ENCODE results near the gene HIPK2.

Gene HIPK2

DNA sequence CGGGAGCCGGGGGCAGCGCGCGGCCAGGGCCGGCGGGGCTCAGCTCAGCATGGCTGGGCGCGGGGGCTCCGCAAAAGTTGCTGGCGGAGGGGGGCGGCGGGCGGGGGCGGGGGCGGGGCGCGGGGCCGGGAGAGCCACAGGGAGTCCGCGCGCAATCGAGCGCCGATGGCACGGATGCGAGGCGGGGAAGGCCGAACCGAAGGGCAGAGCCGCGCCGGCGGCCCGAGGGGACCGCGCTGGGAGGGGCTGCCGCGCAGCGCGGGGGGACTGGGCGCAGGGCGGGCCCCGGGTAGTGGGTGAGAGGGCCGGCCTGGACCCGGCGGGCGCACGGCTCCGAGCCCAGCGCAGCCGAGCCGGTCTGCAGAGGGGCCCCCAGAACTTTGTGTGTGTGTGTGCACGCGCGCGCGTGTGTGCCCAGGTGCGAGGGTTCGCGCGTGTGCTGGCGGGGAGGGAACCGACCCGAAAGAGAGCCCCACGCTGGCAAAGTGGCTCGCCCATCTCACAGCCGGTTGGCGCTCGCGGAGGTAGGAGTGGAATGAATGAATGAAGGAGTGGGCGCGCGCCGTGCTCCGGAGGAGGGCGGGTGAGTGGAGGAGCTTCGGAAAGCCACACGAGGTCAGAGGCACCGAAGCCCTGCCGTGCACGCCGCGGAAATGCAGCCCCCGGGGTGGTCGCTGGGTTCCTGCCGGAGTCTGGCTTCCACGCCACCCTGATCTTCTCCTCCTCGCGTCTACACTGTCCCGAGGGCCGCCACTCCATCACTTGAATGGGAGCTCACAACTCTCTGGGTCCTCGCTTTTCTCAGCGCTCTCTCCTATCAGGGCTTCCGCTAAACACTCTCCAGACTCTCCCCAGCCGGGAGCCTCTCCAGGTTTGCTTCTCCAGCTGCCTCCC, at the start of gene HIPK2:
HIPK2 (minus strand) TSS at position 51 of the 894 bp plus-strand sequence. CDS start 375 bp downstream, outside the sequence.
- DNase-seq = peak; percentile 19 to 41

DNA sequence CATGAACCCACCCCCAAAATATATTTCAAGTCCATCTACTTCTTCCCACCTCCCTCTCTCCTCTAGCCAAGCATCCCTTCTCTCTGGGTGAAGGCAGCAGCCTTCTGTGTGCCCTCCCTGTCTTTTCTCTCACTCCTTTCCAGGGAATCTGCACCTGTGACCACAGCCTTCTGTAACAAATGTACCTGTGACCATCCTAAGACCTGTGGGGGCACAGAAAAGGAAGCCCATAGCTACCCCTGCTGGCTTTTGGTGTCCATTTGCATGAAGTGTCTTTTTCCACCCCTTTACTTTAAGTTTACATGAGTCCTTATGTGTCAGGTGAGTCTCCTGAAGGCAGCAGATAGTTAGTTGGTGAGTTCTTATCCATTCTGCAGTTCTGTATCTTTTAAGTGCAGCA, 49.2 kb upstream of the HIPK2 start:
- DNase-seq = no peak

DNA sequence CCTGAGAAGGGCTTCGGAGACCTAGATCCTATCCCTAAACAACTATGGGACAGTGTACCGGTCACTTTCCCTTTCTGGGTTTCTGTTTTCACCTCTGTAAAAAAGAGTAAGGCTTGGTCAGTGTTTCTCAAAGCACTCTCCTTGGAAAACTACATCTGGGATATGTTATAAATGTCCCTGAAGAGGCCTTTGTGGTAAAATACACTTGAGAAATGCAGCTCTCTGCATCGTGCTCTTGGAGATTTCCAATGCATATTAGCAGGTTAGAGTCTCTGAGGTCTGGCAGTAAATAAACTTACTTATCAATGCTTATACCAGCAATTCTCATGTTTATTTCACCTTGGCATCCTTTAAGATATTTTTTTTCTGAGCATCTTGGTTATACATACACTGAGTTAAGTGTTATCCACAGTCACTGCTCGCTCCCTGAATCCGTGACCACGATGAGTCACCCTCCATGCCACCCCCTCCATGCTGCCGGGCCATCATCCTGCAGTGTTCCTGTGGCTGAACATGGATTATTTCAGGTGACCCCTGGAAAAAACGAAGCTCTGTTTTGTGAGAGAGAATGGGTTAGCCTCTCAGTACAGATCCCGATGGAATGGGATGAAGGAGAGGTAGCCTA, 48.0 kb upstream of the HIPK2 start:
- DNase-seq = no peak

DNA sequence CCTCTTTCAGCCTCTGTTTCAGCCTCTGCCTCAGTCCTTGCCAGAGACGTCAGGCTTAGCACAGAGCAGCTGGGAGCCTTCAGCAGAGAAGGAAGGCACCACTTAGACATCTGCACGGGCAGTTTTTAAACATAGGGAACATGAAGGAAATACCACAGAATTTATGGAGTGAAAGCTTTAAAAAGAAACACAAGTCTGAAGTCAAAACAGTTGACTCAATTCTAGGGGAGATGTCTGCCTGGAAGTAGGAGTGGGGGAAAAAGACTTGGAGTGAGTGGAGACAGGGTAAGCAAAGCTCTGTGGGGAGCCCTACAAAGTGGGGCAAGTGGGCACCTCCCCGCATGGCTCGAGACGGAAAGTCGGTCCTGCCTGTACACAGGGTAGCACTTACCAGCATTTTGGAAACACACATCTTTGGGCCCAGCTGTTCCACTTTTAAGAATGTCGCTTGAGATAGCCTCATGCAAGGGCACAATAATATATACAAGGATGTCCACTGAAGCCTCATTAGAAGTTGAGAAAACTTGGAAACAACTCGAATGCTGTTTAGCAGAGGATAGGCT, 46.2 kb upstream of the HIPK2 start:
- no peak for DNase-seq

DNA sequence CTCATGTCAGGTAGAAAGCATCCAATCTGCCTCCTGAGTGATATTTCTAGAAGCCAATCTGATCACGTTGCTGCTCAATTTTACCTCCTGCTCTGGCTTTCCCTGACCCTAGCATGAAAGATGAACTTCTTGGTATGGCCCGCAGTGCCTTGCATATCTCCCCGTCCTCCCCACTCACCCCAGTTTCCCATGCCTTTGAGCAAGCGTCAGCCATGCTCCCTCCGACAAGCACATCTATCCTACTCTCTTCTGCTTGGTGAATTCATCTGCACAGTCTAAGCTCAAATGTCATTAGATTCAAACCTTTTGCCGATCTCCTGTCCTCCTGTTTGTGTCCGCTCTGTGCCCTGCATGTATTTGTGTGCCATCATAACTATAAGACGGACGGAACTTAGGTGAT, 45.1 kb upstream of the HIPK2 start:
- no peak for DNase-seq

DNA sequence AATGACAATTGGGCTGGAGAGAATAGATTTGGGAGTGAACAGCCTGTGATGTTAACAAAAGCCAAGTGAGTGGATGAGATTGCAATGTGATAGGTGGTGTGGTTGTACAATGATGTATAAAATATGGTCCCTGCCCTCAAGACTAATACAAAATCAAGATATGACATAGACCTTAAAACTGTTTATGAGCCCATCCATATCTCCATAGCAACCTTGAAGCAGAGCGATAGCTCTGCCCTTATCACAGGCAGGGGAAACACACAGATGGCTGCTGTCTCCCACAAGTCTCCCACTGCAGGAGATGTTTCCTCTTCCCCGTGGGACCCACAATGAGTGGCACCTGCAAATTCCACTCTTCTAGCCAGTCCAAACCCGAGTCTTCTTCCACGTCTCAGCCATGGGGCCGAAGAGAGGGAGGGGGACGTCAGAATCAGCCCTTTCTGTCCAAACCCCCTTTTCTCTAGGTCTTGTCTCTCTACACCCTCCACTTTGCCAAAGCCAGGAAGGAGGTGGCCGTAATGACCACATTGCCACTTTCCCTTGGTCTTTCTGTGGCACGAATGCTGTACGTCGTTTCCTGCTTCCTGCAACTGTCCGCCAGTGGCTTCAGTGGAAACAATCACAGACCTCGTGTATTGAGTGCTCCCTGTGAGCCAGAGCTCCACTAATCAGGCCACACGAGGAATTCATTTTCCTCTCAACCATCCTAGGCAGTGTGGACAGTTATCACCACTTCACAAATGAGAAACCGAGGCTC, 43.7 kb upstream of the HIPK2 start:
- no peak for DNase-seq

DNA sequence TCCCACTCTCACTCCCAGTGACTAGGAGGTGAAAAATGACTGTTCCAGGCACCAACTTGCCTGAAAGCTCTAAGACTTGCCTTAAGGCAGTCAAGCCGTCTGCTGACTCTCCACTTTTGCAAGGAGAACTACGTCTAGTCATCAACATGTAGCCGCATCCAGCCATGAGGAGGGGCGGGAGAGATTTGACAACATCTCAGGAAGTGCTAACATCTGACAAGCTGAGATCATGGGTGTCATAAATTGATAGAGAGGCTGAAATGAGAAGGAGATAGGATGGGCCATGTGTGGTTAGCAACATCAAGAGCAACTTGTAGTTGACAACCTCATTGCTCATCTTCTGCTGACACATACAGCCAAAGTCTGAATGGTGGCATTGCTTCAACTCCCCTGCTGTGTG, 42.3 kb upstream of the HIPK2 start:
- DNase-seq = no peak

DNA sequence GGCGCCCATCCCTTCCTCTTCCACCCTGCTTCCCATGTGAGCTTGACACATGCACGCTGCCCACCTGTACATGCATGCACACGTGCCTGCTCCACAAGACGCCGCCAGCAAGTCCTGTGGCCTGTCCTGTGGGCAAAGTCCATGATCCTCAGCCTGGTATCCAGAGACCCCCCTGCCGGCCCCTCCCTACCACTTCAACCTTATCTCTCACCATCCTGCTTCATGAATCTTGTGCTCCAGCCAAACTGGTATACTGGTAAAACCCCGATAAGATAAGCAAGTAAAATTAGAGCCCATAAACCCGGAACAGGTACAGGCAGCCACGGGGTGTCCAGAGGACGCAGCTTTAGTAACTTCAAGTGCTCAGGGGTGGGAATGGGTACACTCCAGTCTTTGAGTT, 39.5 kb upstream of the HIPK2 start:
- no peak for DNase-seq

DNA sequence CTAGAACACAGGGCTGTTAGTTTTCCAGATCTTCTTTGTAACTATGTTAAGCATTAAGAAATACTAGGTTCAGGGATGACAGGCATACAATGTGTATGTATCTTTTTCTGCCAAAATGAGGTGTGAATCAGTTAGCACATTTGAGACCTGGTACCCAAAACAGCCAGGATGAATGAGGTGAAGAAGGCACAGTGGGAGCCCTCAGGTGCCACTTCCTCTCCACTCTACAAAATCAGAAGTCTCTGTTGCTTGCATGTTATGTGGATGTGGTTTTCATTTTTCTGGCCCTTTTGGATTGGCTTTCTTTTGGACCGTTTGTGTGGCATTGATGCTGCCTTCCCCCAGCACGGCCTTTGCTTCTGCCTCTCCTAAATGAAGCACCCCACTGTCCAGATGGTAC, 35.9 kb upstream of the HIPK2 start:
- no peak for DNase-seq

DNA sequence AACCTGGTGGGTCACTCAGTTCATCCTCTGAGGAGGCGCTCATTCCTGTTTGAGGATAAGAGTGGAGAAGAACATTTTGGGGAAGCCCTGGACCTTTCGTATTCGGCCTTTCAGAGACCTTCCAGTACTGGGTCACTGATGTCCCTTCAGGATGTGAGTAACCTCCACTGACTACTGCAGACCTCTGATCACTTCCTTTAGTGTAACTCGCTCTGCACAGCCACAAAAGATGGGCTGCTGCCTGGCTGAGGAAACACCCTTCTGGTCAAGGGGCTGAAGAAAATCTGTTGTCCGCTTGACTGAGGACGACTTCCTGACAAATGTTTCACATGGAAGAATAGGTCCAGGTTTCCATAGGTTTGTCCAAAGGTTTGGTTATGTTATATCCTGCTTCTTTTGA, 35.4 kb upstream of the HIPK2 start:
- DNase-seq = no peak

DNA sequence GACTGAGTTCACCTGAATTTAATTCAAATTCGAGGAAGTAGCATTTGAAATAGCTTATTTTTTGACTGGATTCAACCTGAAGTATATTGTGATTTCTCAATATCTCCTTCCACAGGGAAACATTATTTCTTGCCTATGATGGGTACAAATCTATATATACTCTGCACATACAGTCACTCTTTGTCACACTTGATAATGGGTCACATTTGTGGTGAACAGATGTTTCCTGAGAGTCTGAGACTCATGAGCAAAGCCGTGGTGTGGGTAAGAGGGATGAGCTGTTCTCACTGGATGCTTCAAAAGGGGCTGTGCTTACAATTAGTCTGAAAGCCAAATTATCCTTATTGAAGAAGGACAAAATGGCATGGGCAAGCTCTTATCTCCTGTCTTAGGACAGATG, 33.3 kb upstream of the HIPK2 start:
- DNase-seq = no peak

DNA sequence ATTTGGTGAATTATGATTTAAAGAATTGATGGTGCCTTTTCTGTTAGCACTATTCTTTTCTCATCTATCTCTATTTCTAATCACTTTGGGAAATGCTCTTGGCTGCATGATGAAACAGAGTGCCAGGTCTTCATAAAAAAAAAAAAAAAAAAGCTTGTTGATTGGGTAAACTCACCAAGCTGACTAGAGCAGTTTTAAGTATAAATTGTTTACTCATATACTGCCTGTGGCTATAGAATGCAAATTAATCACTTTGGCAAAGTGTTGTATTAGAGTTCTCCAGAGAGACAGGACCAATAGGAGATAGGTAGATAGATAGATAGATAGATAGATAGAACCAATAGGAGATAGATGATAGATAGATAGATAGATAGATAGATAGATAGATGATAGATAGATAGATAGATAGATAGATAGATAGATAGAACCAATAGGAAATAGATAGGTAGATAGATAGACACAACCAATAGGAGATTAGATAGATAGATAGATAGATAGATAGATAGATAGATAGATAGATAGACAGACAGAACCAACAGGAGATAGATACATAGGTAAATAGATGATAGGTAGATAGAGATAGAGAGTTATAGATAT, 31.1 kb upstream of the HIPK2 start:
- no peak for DNase-seq

DNA sequence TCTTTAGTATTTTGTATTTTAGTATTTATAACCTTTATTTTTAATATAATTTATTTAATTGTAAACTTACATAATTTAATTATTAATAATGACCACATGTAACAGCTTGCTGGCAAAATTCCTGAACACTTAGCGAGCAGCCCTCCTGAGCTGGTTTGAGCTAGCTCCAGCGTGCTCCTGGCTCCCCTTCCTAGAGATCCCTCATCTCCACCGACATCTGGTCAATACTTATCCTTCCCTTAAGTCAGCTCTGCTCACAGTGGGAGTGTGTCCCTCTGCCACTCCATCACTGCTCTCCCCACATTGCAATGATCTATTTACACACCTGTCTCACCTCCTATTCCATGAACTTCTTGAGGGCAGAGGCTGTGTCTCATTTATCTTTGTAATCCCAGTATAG, 30.6 kb upstream of the HIPK2 start:
- DNase-seq = no peak

DNA sequence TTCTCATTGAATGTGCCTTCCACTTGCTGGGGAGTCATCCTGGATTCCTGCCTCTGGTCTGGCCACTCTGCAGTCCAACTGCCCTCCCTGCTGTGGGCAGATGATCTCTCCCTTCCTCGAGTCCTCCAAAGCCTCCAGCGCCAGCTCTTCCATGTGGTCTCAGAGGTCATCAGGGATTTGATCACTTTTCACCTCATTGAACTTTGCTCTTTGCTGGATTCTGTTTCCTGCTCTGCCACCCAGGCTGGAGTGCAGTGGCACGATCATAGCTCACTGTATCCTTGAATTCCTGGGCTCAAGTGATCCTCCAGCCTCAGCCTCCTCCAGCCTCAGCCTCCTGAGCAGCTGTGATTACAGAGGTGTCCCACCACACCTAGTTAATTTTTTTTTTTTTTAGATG, 29.2 kb upstream of the HIPK2 start:
- no peak for DNase-seq

DNA sequence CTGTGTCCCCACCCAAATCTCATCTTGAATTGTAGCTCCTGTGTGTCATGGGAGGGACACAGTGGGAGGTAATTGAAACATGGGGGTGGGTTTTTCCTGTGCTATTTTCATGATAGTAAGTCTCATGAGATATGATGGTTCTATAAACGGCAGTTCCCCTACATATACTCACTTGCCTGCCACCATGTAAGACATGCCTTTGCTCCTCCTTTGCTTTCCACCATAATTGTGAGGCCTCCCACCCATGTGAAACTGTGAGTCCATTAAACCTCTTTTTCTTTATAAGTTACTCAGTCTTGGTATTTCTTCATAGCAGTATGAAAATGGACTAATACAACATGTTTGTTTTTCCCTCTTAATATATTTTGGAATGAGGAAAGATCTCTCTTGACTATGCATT, 26.8 kb upstream of the HIPK2 start:
- no peak for DNase-seq

DNA sequence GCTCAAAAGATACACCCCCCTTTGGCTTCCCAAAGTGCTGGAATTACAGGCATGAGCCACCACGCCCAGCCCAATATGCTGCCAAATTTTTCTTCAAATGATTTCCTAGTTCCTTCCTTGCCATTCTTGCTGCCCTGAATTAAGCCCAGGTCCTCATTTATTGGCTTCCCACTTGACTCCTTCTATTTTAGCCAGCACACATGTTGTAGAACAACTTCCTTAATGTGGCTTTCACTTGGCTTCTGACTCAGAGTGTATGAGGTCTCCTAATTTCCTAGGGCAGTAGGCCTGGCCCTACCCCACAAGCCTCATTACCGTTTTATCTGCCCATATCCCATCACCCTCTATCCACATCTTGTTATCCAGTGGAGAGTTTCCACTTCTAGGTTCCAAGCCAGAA, 21.8 kb upstream of the HIPK2 start:
- no peak for DNase-seq

DNA sequence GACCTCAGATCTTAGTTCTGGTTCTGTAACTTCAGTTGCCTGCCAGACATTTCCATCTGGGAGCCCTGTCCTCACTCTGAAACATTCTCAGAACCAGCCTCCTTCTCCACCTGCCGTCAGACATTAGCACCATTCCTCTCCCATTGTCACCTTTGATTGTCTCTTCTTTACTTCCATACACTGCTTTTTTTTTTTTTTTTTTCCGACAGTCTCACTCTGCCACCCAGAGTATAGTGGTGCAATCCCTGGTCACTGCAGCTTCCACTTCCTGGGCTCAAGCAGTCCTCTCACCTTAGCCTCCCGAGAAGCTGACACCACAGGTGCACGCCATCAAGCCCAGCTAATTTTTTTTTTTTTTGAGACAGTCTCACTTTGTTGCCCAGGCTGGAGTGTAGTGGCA, 21.1 kb upstream of the HIPK2 start:
- no peak for DNase-seq

DNA sequence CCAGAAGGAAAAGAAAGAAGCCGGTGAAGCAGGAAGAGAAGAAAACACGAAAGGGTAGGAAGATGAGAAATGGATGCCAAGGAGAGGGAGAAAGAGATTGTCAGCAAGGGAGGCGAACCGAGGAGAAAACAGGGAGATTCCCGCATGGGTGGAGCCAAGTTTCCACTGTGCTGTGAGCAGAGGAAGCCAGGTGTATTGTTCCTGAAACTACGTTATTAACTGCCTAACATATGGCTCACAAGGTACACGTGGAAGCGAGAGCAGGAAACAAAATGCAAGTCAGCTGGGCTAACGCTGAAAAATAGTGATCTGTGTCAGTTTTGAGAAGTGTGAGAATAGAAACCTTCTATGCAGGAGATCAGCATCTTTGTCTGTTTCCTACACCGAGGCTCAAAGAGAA, 20.4 kb upstream of the HIPK2 start:
- no peak for DNase-seq

DNA sequence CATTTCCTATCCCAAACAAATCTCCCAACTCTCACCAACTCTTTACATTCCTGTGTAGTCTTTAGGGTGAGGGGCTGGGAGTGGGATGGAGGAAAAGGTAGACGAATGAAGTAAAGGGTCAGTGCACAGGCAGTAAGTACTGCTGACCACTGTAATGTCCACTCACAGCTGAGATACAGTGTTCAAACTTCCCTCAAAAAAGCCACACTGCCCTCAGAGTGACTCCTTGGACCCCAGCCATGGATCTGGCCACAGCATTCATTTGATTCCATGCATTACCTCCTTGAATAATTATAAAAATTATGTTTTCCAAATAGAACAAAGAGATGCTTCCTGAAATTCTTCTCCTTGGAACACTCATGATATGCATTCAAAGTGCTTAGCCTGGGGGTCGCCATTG, 19.8 kb upstream of the HIPK2 start:
- DNase-seq = no peak

DNA sequence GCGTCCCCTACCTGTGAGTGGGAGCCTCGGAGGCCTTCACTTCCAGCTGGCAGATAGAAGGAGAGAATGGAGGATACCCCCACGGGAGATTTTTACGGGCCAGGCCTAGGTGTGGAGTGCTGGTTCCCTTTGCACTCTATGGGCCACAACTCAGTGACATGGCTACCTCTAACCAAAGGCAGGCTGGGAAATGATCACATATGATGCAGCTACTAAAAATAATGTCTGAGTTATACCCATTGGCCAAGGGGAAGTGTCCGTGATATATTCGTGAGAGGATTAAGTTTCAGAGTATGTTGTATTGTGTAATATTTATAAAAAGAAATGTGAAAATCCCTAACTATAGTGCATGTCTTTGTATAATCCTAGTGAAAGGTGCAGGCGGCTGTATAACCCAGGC, 13.5 kb upstream of the HIPK2 start:
- DNase-seq = no peak

DNA sequence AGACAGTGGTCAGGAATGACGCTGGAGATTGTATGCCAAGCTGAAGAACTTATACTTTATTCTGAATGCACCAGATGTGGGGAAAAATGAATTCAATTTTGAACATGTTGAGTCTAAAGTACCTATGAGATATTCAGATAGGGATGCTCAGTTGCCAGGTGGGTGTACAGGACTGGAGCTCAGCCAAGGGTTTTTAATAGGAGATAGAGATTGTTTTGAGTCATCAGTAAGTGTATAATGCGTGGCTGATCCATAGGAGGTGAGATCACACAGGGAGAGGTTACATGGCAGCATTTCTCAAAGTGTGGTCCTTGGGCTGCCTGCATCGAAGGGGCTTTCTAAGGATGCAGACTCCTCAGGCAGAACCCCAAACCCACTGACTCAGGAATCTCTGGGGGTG, 6.8 kb upstream of the HIPK2 start:
- DNase-seq = no peak

DNA sequence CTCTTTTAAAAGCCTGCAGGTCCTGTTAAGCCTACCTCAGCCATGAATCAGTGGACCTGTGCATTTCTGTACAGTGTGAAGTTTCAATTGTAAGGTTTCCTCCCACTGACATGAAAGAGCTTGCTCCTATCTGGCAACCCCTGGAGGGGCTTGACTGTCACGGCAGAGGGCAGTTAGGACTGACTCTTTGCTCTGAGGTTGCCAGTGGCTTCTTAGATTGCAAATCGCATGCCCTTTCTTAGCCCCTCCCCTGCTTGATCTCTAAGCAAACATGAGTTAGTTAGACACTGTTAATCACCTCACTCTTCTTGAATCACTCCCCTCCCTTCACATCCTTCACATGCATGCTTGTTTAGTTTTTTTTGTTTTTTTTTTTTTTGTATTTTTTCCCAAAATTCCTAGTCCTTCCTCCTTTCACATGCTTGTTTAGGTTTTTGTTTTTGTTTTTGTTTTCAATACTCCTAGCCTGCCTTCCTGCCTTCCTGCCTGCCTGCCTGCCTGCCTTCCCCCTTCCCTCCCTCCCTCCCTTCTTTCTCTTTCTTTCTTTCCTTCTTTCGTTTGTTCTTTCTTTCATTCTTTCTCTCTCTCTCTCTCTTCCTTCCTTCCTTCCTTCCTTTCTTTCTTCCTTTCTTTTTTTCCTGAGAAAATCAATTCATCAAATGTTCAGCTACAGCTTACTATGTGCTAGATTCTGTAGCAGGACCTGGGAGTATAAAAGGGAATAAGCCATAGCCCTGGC, 6.0 kb upstream of the HIPK2 start:
- no peak for DNase-seq

Data from SW 1271 (cell line).